GM23338 (cell line): ENCODE measurements around the gene CDH12.

Experiments used
- CTCF ChIP-seq, 2 experiments: fragments of 200-600 bp in 1 of 2; sonication (generic) in 1 of 2; conservative IDR thresholded peaks; 2 replicates each; pipeline versions ENCODE4 v1.5.1 to v1.6.1; 2016 to 2017; ENCODE audit warnings: antibody characterized with exemption in 2 of 2, low read depth in 2 of 2, mild to moderate bottlenecking in 2 of 2, moderate library complexity in 1 of 2
- EZH2 ChIP-seq: fragments of 200-600 bp; sonication (generic); IDR thresholded peaks from one replicate; pipeline ENCODE4 v1.8.0; 2017; ENCODE audit warnings: antibody characterized with exemption, mild to moderate bottlenecking, low read depth; ENCODE audit not compliant: unreplicated experiment
- EZH2phosphoT487 ChIP-seq: fragments of 200-600 bp; sonication (generic); IDR thresholded peaks from one replicate; pipeline ENCODE4 v1.8.1; 2018; ENCODE audit warnings: antibody characterized with exemption; ENCODE audit not compliant: unreplicated experiment
- POLR2AphosphoS5 ChIP-seq: IDR thresholded peaks from 2 replicates; pipeline ENCODE4 v1.6.1; 2016; ENCODE audit warnings: antibody characterized with exemption, low read depth
- REST ChIP-seq: IDR thresholded peaks from one replicate; pipeline ENCODE4 v1.6.1; 2018; ENCODE audit warnings: antibody characterized with exemption; ENCODE audit not compliant: unreplicated experiment

GRCh38 chr5:22612928-22613327 lies 240.2 kb downstream of the CDH12 start:
- TF ChIP-seq EZH2, result no peak
- no peak for TF ChIP-seq CTCF (conservative IDR thresholded peaks at IDR 0.05; ENCODE audit: low read depth in 2 of 2)
- TF ChIP-seq POLR2AphosphoS5, result no peak
- TF ChIP-seq REST, result no peak
- TF ChIP-seq EZH2phosphoT487, result no peak
